T-helper 2 cell treated with Interferon-gamma antibody and Interleukin-4, amounts not matched to agents 100 ng/mL and 5 ng/mL, for 36 hours (primary cell): ENCODE measurements around the gene CNFN. TPM values are rescaled to one million over a fixed set of nuclear protein-coding genes. Genes with fewer than 3 reads are reported as not detected.

Experiments
- intact Hi-C: fragments of 100-400 bp; cut with micrococcal nuclease; formaldehyde crosslinking; loops from one replicate; pipeline ENCODE4 v1.15.1; 2023
- total RNA-seq: library from RNA; stranded (reverse); gene quantifications from 2 replicates; pipeline ENCODE4 v1.2.3, GENCODE V29; 2022

The CNFN gene
- total RNA-seq, 1 donor from 2014 or later: 0.34 TPM

DNA sequence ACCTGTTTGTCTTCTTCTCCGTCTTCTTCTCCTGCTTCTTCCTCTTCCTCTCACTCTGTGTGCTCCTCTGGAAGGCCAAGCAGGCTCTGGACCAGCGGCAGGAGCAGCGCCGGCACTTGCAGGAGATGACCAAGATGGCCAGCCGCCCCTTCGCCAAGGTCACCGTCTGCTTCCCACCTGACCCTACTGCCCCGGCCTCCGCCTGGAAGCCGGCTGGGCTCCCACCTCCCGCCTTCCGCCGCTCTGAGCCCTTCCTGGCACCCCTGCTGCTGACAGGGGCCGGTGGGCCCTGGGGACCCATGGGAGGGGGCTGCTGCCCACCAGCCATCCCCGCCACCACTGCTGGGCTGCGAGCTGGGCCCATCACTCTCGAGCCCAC lies 13.9 kb downstream of the CNFN start:
- intact Hi-C loops: no loop called here

DNA sequence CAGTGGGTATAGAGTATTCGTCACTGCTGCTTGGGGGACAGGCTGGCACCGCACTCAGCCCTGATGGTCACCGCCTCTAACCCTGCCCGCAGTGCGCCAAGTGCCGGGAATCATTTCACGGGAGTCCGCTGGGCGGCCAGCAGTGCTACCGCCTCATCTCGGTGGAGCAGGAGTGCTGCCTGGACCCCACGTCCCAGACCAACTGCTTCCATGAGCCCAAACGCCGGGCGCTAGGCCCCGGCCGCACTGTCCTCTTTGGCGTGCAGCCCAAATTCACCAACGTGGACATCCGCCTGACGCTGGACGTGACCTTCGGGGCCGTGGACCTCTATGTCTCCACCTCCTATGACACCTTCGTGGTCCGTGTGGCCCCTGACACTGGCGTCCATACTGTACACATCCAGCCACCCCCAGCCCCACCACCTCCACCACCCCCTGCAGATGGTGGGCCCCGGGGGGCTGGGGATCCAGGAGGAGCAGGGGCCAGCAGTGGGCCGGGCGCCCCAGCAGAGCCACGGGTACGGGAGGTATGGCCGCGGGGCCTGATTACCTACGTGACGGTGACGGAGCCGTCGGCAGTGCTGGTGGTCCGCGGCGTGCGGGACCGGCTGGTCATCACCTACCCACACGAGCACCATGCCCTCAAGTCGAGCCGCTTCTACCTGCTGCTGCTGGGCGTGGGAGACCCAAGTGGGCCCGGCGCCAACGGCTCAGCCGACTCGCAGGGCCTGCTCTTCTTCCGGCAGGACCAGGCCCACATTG lies 14.5 kb downstream of the CNFN start:
- intact Hi-C loops: no loop called here

DNA sequence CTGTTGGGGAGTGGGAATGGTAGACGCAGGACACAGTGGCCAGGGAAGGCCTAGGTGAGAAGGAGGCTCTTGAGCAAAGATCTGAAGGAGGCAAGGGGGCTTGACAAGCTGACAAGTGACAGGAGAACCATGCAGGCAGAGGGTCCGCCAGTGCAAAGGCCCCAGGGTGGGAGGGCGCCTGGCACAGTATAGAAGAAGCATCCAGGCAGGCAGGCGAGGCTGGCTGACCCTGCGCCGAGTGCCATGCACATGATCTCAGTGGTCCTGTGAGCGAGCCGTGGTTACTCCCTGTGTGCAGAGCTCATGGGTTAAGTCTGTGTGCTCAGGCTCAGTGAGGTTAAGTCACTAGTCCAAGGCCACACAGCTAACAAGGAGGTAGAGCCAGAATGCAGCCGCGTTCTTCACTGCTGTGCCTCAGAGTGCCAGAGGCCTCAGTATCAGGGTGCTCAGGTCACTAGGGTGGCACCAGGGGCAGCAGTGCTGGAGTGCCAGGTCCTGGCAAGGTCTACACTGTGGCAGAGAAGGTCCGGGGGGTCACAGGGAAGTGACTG lies 15.2 kb downstream of the CNFN start:
- intact Hi-C loops: no loop called here

DNA sequence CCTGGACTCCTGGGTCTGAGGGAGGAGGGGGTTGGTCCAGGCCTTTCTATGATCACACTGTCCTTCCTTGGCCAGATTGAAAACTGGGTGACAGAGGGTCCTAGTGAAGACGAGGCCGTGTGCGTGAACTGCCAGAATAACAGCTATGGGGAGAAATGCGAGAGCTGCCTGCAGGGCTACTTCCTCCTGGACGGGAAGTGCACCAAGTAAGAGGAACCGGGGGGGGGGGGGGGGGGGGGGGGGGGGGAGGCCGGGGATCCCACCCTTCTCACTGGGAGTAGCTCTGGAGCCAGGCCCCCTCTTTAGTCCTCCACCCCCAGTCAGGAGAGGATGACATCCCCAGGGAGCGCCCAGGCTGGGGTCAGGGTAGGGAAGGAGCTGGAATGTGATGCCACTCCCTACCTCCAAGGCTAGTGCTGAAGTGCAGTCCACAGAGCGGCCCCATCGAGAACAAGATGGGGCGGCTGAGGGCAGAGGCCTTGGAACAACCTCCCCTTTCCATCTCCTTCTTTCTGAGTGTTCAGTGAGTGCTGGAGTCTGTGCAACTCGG lies 19.4 kb downstream of the CNFN start:
- intact Hi-C loops: no loop called here

DNA sequence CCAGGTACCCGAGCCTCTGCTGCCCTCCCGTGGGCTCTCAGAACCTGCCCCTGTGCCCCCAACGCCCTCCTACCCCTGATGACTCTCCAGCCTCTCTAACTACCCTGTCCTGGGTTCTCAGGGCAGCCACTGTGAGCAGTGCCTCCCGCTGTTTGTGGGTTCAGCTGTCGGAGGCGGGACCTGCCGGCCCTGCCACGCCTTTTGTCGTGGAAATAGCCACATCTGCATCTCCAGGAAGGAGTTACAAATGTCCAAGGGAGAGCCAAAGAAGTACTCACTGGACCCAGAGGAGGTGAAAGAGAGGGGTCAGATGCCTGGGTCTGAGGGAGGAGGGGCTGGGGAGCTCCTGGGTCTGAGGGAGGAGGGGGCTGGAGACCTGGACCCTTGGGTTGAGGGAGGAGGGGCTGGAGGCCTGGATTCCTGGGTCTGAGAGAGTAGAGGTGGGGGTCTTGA lies 20.0 kb downstream of the CNFN start:
- intact Hi-C loops: no loop called here

DNA sequence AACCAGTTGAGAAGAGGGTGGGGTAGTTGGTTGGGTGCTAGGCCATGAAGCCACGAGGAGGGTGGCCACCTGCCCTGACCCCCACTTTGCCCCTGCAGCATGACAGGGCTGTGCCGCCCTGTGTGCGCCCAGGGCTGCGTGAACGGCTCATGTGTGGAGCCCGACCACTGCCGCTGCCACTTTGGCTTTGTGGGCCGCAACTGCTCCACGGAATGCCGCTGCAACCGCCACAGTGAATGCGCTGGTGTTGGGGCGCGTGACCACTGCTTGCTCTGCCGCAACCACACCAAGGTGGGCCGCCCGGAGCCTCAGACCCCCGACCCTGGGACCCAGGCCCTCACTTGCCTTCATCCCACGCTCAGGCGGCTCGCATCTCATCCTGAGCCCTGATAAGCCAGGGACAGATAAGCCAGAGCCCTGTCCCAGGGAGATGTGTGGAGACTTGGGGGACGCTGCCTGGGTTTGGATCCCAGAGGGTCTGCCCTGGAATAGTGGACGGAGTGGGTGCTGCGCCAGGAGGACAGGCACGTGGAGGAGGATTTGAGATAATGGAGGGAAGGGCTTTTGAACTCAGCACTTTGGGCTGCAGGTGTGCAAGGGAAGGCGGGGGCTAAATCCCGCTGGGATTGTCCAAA lies 20.5 kb downstream of the CNFN start:
- intact Hi-C loops: no loop called here

DNA sequence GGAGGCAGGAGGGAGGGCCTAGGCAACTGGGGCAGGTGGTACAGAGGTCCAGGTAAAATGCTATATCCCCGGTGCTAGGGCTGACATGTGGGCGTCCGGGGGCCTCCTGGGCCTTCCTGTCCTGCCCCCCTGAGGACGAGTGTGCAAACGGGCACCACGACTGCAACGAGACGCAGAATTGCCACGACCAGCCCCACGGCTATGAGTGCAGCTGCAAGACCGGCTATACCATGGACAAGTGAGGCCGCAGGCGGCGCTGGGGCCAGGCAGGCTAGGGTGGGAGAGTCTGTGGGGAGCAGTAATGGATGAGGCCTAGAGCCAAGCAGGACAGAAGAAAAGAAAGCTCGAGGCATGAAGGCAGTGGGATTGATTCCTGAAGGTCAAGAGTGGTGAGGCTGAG lies 21.3 kb downstream of the CNFN start:
- intact Hi-C loops: no loop called here

DNA sequence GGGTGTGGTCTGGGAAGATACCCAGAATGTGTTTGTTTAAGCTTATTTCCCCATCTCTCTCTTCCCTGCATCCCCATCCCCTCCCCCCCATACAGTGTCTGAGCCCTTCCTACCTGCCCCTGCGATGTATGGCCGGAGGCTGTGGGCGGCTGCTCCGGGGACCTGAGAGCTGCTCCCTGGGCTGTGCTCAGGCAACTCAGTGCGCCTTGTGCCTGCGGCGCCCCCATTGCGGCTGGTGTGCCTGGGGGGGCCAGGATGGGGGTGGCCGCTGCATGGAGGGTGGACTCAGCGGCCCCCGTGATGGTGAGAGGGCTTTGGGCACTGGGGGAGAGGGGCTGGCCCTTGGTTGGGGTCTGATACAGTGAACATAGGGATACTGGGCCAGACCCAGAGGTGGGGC lies 21.7 kb downstream of the CNFN start:
- intact Hi-C loops: no loop called here

DNA sequence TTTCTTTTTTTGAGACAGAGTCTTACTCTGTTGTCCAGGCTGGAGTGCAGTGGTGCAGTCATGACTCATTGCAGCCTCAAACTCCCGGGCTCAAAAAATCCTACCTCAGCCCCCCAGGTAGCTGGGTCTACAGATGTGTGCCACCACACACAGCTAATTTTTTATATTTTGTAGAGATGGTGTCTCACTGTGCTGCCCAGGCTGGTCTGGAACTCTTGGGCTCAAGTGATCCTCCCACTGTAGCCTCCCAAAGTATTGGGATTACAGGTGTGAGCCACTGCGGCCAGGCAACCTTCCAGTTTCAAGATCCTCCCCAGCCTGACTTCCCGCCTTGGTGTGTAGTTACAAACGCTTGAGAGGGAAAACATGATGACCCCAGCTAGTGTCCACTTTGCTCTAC lies 22.2 kb downstream of the CNFN start:
- intact Hi-C loops: no loop called here

DNA sequence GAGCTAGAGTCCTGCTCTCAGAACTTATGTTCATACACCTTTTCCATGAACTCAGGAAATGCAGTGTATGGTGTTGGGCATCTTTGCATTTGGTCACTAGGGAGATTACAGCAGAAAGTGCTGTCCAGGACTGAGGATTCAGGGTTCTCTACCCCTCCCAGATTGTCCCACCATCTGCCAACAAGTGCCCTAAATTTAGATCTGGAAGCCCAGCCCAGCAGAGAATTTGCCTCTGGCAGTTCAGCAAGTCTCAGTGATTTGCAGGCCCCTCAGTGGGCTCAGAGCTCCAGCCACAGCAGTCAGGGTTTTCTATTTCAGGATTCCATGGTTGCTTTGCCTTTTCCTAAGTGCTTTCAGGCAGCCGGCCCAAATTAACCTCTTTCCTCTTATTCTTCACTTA lies 23.4 kb downstream of the CNFN start:
- intact Hi-C loops: no loop called here

DNA sequence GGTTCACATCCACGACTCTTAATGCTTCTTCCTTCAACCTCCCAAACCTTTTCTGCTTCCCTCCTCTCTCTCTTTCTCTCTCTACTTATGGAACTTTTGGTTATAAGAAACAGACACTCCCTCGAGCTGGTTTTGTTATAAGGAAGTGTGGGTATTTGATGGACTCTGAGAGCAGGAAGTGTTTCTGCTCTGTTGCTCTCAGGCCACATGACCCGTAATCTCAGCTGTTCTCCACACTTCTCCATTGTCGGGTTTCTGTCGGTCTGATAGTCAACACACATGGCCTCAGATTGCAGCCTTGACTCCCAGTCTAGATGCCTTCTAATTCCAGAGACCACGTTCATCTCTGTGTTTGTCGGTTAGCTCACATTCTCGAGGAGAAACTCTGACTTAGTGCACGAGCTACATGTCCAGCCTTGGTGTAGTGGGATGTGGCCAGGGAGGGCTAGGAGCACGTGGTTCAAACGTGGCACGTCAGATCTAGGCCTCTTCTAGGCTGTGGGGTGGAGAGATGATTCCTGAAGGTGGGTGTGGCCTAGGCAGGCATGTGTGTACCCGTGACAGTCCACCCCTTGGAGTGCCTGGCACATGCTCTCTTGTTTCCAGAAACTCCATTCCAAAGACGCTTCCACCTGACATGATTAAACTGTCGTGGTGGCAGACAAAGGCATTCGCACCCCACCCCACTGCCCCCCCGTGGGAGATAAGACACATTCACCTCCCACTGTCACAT lies 26.3 kb downstream of the CNFN start:
- intact Hi-C loops: no loop called here

DNA sequence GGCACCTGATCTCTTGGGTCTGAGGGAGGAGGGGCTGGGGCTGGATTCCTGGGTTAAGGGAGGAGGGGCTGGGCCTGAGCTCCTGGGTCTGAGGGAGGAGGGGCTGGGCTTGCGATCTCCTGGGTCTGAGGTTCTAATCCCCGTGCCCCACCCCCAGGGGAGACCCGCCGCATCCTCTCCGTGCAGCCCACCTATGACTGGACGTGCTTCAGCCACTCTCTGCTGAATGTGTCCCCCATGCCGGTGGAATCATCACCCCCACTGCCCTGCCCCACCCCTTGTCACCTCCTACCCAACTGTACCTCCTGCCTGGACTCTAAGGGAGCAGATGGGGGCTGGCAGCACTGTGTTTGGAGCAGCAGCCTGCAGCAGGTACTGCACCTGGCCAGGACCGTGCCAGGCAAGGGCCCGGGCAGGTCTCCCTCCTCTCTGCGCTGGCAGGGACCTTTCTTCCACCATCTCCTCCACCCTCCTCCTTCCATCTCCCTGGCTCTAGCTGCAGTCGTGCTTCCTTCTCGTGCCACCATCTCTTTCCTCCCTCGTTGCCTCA lies 27.1 kb downstream of the CNFN start:
- intact Hi-C loops: no loop called here

DNA sequence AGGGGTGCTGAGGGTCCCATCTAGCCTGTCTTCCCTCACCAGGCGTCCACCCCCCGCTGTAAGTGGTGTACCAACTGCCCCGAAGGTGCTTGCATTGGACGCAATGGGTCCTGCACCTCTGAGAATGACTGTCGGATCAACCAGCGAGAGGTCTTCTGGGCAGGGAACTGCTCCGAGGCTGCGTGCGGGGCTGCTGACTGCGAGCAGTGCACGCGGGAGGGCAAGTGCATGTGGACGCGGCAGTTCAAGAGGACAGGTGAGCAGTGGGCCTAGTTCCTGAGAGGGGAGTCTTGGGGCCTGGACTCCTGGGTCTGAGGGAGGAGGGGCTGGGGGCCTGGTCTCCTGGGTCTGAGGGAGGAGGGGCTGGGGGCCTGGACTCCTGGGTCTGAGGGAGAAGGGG lies 27.8 kb downstream of the CNFN start:
- intact Hi-C loops: no loop called here

DNA sequence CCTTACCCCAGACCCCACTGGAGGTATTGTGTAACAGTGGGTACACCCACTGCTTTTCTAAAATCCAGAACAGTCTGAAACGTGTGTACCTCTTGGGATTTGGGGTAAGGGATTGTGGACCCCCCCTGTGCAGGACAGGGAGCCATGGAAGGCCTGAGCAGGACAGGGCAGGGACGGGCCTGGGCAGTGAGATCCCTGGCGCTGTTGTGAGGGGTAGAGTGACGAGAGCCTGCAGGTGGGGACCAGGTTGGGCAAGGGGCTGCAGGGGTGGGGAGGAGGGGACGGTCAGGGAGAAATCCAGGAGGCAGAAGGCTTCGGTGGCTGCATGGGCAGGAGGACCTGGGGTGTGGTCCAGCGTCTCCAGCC lies 28.6 kb downstream of the CNFN start:
- intact Hi-C loops: no loop called here

DNA sequence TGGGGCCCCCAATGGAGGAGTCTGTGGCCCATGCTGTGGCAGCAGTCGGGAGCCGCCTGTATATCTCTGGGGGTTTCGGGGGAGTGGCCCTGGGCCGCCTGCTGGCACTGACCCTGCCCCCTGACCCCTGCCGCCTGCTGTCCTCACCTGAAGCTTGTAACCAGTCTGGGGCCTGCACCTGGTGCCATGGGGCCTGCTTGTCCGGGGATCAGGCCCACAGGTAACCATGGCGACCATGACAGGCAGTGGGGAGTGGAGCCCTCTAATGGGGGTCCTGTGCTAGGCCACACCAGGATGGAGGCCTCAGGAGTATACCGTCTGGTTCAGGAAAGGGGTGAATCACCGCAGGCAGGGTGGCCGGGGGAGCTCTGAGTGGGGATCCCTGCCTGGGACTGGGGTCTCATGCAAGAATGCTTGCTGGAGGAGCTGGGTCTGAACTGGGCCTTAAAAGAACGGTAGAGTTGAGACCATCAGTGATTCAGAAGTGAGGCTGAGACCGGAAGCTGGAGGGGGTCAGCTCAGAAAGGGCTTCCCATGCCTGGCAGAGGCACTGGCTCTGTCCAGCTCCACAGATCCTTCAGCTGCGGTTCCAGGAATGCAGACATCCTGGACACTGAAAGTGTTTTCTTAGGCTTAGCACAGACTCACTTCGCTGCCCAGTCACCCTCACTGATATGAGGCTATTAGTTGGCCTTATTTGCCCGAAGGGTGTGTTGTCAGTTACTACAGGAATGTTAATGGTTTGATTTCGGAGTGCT lies 29.1 kb downstream of the CNFN start:
- intact Hi-C loops: no loop called here

DNA sequence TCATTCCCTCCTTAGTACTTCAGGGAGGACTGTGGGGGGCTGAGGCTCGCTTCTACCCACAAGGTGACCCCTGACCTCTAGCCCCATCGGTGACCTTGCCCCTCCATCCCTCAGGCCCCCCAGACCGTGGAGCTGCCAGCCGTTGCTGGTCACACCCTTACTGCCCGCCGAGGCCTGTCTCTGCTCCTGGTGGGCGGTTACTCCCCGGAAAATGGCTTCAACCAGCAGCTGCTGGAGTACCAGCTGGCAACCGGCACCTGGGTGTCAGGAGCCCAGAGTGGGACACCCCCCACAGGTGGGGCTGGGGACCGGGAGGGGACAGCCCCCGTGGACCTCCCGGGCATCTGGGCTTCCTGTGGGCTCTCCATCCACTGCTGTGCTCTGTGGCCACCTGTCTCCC lies 32.8 kb downstream of the CNFN start:
- intact Hi-C loops: no loop called here

DNA sequence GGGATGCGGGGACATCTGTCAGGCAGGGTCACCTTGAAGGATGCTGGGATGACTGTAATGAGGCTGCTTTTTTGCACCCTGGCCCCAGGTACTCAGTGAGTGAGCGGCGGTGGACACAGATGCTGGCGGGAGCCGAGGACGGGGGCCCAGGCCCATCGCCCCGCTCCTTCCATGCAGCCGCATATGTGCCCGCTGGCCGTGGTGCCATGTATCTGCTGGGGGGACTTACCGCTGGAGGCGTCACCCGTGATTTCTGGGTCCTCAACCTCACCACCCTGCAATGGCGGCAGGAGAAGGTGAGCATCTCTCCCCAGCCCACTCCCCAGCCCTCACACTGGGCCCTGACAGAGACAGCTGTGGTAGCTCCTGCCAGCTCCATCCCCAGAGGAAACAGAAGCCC lies 33.4 kb downstream of the CNFN start:
- intact Hi-C loops: no loop called here

DNA sequence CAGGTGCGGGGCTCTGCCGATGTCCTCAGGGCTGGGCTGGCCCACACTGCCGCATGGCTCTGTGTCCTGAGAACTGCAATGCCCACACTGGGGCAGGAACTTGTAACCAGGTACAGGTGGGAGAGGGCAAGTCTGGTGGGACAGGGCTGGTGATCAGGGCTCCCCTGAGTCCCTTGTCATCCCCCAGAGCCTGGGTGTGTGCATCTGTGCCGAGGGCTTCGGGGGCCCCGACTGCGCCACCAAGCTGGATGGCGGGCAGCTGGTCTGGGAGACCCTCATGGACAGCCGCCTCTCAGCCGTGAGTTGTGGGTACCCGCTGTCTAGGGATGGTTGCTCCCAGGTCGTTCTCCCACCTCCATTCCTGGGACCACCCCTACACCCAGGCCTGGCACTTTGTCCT lies 34.2 kb downstream of the CNFN start:
- intact Hi-C loops: no loop called here

DNA sequence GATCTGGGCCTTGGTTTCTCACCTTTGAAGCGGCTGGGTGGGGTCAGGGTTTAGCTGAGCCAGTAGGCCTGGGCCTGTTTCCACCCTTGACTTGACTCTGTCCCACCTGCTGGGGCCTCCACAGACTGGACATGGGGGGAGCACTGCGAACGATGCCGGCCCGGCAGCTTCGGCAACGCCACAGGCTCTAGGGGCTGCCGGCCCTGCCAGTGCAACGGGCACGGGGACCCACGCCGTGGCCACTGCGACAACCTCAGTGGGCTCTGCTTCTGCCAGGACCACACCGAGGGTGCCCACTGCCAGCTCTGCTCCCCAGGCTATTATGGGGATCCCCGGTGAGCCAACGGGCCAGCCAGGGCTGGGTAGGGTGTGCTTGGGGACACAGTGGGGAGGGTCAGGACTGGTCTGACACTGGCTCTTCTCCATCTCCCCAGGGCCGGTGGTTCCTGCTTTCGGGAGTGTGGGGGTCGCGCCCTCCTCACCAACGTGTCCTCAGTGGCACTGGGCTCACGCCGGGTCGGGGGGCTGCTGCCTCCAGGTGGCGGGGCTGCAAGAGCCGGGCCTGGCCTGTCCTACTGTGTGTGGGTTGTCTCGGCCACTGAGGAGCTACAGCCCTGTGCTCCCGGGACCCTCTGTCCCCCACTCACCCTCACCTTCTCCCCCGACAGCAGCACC lies 36.6 kb downstream of the CNFN start:
- intact Hi-C loops: no loop called here
